IPS DF 6.9 (cell line): ENCODE measurements around the gene TMEM135.
A peak's percentile ranks its signal among the peaks of the same experiment; 100 is the strongest.
"Not testable (repeated sequence)": the region's sequence is repeated elsewhere in the genome, so short reads cannot be mapped to it uniquely, and the experiment has no call there.

Experiments used
- DNase-seq: peaks from one replicate; pipeline ENCODE4 v3.0.0-alpha.2; 2013; ENCODE audit warnings: low read depth, low spot score
- H3K27ac ChIP-seq: one replicate; pipeline ENCODE4 v1.5.1; 2013; ENCODE audit warnings: low read length, control low read depth
- H3K27me3 ChIP-seq: 2 replicates; pipeline ENCODE4 v1.6.1; 2013; ENCODE audit warnings: mild to moderate bottlenecking, low read length; ENCODE audit not compliant: control insufficient read depth, insufficient read depth
- H3K36me3 ChIP-seq: 2 replicates; pipeline ENCODE4 v1.6.1; 2013; ENCODE audit warnings: low read length; ENCODE audit not compliant: control insufficient read depth, insufficient read depth
- H3K4me1 ChIP-seq: 2 replicates; pipeline ENCODE4 v1.6.1; 2013; ENCODE audit warnings: low read length; ENCODE audit not compliant: control insufficient read depth, insufficient read depth
- H3K4me3 ChIP-seq: 2 replicates; pipeline ENCODE4 v1.5.1; 2013; ENCODE audit warnings: mild to moderate bottlenecking, low read length
- H3K9me3 ChIP-seq: 2 replicates; pipeline ENCODE4 v1.6.1; 2013; ENCODE audit warnings: low read length, inconsistent platforms; ENCODE audit not compliant: control insufficient read depth, insufficient read depth
- WGBS: extraction: QIAGEN DNeasy Blood & Tissue Kit; methylation state at CpG from one replicate; pipeline ENCODE4 v1.1.7; 2013; ENCODE audit warnings: mixed read lengths, missing lambda C conversion rate; ENCODE audit not compliant: insufficient read length, insufficient coverage; 5-methylcytosine and 5-hydroxymethylcytosine counted together

TMEM135 gene

DNA sequence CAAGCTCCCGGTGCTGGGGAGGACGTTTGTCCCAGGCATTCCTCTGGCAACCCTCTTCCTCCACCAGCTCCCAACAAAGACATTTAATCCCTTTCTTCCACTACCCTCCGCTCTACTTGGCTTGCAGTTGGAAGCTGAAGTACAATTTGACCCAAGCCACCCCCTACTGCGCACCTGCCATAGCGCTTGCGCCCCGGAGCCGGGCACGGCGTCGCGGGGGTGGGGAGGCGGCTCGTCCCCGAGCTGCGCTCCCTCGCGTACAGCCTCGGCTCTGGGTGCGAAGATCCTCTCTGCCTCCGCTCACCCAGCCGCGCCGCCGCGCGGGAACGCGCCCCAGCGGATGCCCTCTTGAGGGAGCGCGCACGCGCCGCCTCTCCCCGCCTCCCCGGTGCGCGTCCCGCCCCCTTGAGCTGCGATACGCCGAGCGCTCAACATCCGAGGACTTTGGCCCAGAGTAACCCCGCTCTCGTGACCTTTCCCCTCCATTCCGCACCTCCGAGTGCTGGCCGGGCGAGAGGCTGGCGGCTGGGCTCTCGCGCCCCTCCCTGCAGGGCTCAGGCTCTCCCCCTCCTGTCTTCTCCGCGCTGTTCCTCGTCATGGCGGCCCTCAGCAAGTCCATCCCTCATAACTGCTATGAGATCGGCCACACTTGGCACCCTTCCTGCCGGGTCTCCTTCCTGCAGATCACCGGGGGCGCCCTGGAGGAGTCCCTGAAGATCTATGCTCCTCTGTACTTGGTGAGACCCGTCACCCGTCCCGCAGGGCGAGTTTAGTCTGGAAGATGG is at the start of gene TMEM135:
Gene TMEM135, plus strand, starts transcription at position 485 of the 785 bp plus-strand sequence. Its CDS starts 112 bp downstream, at position 597.
- H3K9me3 ChIP-seq: no peaks in the 10 kb centered on the region
- H3K4me3 ChIP-seq: peak within 1 kb of the TSS; percentile 70; the same call in 1 of the 2 replicates
- no peak within 1 kb of the TSS for H3K27ac ChIP-seq
- H3K27me3 ChIP-seq: no peaks in the 10 kb centered on the region
- no peaks in the 10 kb centered on the region for H3K36me3 ChIP-seq
- no CpG with 5 or more reads among the region's 66 CpGs for WGBS
- 0 out of 2 replicates have a peak, but pooled peaks cover 1% of the 10 kb centered on the region for H3K4me1 ChIP-seq
- peak; percentile 92 for DNase-seq

DNA sequence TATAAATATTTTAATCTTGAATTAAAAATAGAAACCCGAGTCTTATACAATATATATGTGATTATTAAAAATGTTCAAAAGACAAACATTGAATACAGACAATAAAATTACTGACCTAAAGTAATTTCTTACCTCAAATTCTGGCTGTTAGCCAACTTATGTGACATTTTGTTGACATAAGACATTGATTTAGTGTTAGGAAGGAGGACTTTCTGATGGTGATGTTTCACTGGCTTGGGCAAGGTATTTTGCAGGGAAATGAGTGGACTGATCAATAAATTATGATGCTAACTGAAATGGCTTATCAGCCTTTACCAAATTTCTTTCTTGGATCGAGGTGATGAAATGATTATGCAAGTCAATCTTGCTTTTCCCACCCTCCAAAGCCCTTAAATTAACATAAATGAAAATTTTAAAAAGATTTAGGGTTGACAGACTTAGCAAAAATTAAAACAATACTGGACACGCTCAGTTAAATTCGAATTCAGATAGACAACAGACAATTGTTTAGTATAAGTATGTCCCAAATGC is 49.3 kb upstream of the TMEM135 start:
- no peaks in the 10 kb centered on the region for H3K9me3 ChIP-seq
- H3K4me3 ChIP-seq: no peak overlapping the region
- H3K4me1 ChIP-seq: no peaks in the 10 kb centered on the region
- H3K27ac ChIP-seq: no peak overlapping the region
- no CpG with 5 or more reads among the region's 4 CpGs for WGBS
- DNase-seq: no peak
- H3K27me3 ChIP-seq: no peaks in the 10 kb centered on the region
- H3K36me3 ChIP-seq: no peaks in the 10 kb centered on the region

DNA sequence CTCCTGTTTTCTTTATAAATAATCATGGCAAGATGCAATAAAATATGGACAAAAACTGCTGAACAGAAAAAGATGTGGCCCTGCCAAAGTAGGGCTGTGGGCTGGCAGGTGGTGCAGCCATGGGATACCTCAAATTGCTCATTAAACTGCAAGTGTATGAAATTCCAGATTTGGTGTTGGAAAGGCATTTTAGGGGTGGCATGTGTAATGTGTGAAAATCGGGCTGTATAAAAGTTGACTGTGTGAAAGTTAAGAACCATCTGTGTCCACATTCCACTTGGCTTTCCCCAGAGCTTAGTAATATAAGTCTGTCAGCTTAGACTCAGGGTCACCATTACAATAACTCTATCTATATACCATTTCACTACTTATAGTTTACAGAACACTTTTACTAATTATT is 47.7 kb upstream of the TMEM135 start:
- H3K27ac ChIP-seq: no peak overlapping the region
- WGBS: no CpG with 5 or more reads among the region's 1 CpG
- no peak overlapping the region for H3K4me3 ChIP-seq
- H3K9me3 ChIP-seq: no peaks in the 10 kb centered on the region
- H3K27me3 ChIP-seq: no peaks in the 10 kb centered on the region
- no peaks in the 10 kb centered on the region for H3K36me3 ChIP-seq
- H3K4me1 ChIP-seq: no peaks in the 10 kb centered on the region
- no peak for DNase-seq

DNA sequence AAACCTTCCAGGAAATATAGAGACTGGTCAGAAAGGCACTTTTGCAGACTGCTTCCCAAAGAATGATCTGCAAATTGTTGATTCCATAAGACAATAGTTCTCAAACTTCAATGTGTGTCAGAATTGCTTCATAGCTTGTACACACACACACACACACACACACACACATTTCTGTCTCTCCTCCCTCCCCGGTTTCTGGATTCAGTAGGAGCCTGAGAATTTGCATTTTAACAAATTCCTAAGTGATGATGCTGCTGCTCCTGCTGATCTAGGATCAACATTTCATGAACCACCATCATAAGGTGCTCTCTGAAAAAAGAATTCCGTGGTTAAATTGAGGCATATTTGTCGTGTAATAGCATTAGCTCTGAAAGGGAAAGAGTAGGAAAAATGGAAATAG is 47.2 kb upstream of the TMEM135 start:
- no CpG with 5 or more reads among the region's 3 CpGs for WGBS
- Histone ChIP-seq H3K36me3 (no peaks in the 10 kb centered on the region), H3K9me3 (no peaks in the 10 kb centered on the region), H3K4me1 (no peaks in the 10 kb centered on the region), H3K27me3 (no peaks in the 10 kb centered on the region), H3K27ac (no peak overlapping the region), H3K4me3 (no peak overlapping the region)
- DNase-seq: peak; percentile 16

DNA sequence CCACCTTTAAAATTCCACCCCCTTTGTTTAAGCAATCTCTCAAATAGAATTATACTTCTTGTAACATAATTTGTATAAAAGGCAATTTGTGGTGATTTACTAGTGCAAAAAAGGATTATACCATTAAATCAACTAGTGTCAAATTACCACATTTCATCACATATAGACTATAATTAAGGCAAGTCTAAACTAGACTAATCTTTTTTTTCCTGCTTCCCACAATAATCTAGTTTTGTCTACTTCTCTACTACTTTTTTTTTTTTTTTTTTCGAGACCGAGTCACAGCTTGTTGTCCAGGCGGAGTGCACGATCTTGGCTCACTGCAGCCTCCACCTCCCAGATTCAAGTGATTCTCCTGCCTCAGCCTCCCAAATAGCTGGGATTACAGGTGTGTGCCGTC is 46.4 kb upstream of the TMEM135 start:
- no peaks in the 10 kb centered on the region for H3K4me1 ChIP-seq
- H3K4me3 ChIP-seq: no peak overlapping the region
- no peaks in the 10 kb centered on the region for H3K9me3 ChIP-seq
- H3K36me3 ChIP-seq: no peaks in the 10 kb centered on the region
- no peaks in the 10 kb centered on the region for H3K27me3 ChIP-seq
- WGBS: no CpG with 5 or more reads among the region's 5 CpGs
- no peak for DNase-seq
- H3K27ac ChIP-seq: no peak overlapping the region

DNA sequence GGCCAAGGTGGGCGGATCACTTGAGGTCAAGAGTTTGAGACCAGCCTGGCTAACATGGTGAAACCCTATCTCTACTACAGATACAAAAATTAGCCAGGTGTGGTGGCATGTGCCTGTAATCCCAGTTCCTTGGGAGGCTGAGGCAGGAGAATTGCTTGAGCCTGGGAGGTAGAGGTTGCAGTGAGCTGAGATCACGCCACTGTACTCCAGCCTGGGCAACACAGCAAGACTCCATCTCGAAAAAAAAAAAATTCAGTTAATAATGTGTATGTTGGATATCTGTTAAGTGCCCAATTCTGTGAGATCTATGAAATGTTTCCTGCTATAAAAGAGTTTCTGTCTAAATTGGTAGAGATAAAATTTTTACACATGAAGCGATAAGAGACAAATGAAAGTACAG is 45.4 kb upstream of the TMEM135 start:
- not testable (repeated sequence) for H3K4me3 ChIP-seq, H3K27me3 ChIP-seq, H3K9me3 ChIP-seq, H3K4me1 ChIP-seq, H3K36me3 ChIP-seq, DNase-seq, H3K27ac ChIP-seq
- no CpG with 5 or more reads among the region's 4 CpGs for WGBS

DNA sequence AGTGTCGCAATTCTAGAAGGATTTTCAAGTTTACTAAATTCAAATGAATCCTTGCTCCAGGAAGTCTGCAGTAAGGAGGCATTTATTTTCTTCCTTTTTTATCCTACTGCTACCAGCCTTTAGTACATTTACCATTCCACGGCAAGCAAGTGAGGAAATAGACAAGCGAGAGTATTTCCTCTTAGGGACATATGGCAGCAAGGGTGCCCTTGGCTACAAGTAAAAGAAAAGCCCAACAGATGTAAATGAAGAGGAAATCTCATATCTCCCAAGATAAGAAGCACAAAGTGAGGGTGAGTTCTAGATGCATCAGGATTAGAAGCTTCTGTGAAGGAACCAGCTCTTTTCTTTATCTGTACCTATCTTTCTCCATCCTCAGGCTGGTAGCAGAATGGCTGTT is 44.7 kb upstream of the TMEM135 start:
- WGBS: no CpG with 5 or more reads among the region's 3 CpGs
- Histone ChIP-seq H3K27ac (no peak overlapping the region), H3K4me1 (no peaks in the 10 kb centered on the region), H3K4me3 (no peak overlapping the region), H3K9me3 (no peaks in the 10 kb centered on the region), H3K27me3 (no peaks in the 10 kb centered on the region), H3K36me3 (no peaks in the 10 kb centered on the region)
- no peak for DNase-seq

DNA sequence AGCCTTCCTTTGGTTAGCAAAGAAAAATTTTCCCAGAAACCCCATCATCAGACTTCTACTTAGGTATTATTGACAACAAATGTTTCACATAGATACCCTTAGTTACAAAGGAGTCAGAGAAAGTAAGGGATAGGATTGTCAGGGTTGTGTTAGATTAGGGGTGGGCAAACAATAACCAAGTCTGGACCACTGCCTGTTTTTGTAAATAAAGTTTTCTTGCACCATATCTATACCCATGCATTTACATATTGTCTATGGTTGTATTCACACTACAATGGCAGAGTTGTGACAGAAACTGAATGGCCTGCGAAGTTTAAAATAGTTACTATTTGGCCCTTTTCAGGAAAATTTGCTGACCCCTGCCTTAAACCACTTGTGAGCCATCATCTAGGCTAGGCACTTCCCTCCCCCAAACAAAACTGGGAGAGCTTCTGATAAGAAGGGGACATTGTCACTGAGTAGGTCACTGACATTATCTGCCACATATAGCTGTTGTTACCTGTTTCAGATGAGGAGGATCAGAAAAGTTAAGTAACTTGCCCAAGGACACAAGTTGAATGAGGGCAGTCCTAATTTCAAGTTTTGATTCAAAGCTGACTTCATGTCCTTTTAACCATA is 40.7 kb upstream of the TMEM135 start:
- no CpG with 5 or more reads among the region's 1 CpG for WGBS
- no peak overlapping the region for H3K4me3 ChIP-seq
- DNase-seq: no peak
- H3K27ac ChIP-seq: no peak overlapping the region
- H3K4me1 ChIP-seq: no peaks in the 10 kb centered on the region
- H3K27me3 ChIP-seq: no peaks in the 10 kb centered on the region
- no peaks in the 10 kb centered on the region for H3K36me3 ChIP-seq
- H3K9me3 ChIP-seq: no peaks in the 10 kb centered on the region

DNA sequence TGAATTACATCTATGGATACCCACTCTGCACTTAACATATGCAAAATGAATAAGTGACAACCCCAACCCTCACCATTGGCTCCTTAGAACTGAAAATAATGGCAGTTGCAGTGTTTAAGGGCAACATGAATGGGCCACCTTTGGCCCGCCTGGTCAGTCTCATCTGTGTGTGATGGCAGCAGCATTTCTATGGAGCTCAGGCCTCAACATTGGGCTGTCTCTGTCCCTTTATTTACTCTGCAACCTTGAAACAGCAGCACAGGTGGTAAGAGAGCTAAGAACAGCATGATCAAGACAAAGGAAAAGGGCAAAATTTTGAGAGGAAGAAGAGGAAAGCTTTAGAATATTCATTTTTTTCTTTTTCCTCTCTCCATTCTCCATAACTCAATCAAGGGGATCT is 38.3 kb upstream of the TMEM135 start:
- no peak for DNase-seq
- Histone ChIP-seq H3K27ac (no peak overlapping the region), H3K9me3 (no peaks in the 10 kb centered on the region), H3K4me3 (no peak overlapping the region), H3K4me1 (no peaks in the 10 kb centered on the region), H3K36me3 (no peaks in the 10 kb centered on the region), H3K27me3 (no peaks in the 10 kb centered on the region)
- WGBS: no CpG with 5 or more reads among the region's 1 CpG

DNA sequence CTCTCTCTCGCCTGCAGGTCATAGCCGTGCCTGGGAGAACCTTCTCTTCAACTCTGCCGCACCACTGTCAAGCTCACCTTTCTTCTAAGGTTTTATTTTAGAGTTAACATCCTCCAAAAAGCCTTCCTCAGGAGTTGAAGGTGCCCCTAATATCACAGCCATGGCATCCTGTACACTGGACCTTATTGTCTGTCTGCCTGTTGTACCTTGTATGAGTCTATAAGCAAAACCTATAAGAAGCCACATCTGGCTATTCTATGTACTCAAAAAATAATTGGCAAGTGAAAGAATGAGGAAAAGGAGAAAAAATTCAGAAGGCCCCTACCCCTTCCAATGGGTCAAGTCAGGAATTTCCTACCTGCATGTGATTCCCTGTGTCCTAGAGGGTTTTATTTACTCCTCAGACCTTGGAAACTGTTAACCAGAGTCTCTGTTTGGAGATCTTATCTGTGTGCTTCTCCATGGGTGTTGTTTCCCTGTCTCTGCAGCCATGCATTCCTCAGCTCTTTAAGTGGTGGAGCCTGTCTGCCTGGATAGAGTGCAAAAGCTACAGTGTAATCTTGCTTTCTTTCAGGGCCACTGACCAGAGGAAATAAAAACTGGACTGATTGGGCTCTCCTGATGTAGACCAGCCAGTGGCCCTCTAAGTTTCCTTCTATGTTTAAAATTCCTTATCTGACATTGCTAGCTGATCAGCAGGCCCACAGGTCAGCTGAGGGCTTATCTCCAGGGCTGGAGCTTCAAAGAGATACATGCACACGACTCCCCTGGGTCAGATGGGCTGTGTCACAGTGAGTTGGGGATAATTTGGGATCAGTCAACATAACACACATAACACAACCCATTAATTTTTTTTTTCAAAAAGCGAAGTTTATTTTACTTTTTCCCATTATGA is 37.6 kb upstream of the TMEM135 start:
- Histone ChIP-seq H3K4me1 (no peaks in the 10 kb centered on the region), H3K4me3 (no peak overlapping the region), H3K36me3 (no peaks in the 10 kb centered on the region), H3K9me3 (no peaks in the 10 kb centered on the region), H3K27me3 (no peaks in the 10 kb centered on the region), H3K27ac (no peak overlapping the region)
- DNase-seq: no peak
- WGBS: 100% methylated on average over 1 of the region's 5 CpGs
